Activated CD4-positive, alpha-beta T cell treated with anti-CD3 and anti-CD28 coated beads, Interleukin-2, amount 50 U/mL, for 16 hours (primary cell): ENCODE results near the gene LCN1.
A peak's percentile ranks its signal among the peaks of the same experiment; 100 is the strongest.
"Not testable (repeated sequence)": the region's sequence is repeated elsewhere in the genome, so short reads cannot be mapped to it uniquely, and the experiment has no call there.

Source experiments
- DNase-seq: peaks from one replicate; pipeline ENCODE4 v3.0.0-alpha.2; 2020

Gene LCN1

DNA sequence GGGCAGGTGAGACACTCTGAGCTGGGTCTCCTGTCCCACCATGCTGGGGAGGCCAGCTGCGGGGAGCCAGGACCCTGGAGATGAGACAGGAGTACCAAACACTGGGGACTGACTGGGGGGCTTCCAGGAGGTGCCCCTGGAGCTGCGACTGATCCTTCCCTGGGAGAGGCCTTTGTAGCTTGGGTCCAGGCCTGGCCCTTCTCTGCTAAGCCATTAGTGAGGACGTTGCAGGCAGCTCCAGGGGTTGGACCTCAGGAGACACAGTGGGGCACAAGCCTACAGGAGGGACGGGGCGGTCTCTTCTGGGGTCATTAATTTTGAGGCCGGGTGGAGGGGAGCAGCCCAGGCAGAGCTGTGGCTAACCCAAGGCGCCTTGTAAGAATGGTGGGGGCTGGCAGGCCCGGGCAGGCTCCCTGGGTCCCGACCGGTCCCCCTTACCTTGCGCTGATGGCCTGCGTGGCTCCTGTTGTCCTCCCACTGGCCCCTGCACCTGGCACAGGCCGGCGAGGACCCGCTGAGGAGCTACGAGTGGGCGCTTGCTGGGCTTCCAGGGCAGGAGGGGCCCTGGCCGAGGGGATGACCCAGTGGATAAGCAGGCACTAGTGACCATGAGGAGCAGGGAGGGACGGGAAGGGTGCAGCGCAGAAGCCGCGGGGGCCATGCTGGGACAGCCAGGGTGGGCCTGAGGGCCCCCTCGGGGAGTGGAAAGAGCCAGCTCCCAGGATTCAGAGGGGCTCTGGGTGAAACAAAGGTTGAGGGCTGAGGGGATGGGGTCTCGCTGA, 15.6 kb upstream of the LCN1 start:
- DNase-seq: no peak

GRCh38 chr9:135506327-135507103, 14.7 kb upstream of the LCN1 start:
- DNase-seq: no peak

DNA sequence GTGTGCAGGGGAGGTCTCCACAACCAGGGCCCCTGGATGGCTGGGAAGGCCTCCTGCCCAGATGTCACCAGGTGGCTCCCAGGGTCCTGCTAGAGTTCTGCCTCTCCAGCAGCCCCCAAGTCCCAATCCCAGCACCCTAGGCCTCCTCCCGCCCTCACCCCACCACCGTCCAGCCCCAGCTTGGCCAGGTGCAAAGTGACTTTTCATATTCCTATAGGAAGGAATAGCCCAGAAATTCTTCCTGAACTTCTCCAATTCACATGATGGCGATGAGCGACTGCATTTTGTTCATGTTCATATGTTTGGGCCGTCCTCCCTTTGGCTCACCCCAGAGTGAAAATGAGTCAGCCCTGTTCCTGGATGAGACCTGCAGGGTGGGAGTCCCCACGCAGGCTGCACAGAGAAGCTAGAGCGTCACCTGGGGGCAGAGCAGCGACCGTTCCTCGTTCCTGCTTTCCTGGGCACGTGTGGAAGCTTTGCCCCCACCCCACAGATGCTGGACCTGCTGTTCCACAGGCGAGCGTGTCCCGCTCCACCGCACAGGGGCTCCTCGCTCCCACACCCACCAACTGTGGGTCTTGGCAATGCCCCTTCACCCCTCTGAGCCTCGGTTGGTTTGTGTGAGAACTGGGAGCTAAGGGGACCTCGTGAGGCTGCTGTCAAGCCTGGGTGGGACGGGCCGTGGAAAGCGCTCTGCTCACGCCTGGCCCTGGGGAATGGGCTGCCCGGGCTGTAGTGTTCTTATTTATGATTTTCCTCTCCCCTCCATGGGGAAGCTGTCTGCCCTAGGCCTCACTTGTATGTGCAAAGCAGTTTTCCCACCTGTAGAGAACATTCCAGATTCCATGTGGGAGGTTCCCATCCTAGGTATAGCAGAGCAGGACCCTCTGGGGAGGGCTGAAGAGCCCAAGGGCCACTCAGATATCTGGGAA, 13.9 kb upstream of the LCN1 start:
- no peak for DNase-seq

- no peak for DNase-seq
Observed at GRCh38 chr9:135508211-135508820, 12.9 kb upstream of the LCN1 start.

GRCh38 chr9:135509458-135509857, 11.8 kb upstream of the LCN1 start:
- no peak for DNase-seq

DNA sequence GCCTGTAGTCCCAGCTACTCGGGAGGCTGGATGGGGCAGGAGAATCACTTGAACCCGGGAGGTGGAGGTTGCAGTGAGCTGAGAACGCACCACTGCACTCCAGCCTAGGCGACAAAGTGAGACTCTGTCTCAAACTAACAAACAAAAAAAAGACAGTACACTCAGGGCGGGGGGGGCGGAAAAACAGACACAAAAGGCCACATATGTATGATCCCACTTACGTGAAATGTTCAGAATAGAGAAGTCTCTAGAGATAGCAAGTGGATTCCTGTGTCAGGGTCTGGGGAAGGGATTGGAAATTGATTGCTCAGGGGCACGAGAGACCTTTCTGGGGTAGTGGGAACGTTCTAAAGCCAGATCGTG, 9.0 kb upstream of the LCN1 start:
- no peak for DNase-seq

GRCh38 chr9:135512904-135513303, 8.3 kb upstream of the LCN1 start:
- no peak for DNase-seq

GRCh38 chr9:135513351-135513846, 7.8 kb upstream of the LCN1 start:
- no peak for DNase-seq

DNA sequence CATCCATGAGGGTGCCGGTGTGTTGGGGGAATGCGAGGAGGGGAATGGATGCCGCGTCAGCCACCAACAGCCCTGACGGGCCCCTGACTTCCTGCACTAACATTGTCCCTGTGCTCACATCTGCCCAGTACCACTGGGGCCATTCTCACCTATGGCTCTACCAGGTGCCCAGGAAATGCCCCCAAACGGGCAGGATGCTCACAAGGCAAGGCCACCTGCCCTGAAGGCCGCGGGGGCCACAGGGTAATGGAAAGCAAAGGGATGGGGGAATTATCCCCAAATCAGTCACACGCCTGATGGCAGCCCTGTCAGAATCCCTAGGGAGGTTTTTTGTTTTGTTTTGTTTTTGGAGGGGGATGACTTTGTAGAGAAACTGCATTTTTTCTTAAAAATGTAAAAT, 7.3 kb upstream of the LCN1 start:
- not testable (repeated sequence) for DNase-seq

DNA sequence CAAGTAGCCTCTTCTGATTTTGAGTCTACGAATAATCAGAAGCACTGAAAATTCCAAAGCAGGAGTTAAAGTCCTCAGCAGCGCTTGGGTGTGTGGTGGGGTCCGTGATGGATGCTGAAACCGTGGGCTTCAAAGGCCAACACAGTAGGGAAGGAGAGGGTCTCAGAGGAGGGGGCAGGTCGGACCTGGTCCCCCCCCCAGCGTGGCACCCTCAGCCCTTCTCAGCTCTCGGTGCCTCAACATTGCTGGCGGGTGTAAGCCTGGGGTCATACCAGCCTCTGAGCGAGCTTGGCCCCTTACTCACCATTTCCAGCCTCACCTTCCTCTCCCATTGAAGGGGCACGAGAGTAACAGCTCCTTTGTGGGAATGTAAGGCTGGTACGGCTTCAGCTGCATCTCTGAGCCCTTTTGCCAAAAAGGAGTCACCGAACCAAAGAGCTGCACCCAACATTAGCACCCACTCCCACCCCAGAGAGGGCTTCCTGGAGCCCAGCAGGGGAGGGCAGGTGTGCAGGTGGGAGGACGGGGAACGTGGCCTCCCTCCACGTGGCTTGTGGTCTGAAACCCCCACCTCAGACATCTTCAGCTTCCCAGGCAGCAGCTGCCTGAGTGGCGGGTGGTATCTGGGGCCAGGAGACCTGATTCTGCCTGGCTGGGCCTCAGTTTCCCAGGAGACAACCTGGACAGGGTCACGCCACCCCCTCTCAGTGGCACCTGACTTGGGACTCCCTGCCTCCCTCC, 6.7 kb upstream of the LCN1 start:
- no peak for DNase-seq

DNA sequence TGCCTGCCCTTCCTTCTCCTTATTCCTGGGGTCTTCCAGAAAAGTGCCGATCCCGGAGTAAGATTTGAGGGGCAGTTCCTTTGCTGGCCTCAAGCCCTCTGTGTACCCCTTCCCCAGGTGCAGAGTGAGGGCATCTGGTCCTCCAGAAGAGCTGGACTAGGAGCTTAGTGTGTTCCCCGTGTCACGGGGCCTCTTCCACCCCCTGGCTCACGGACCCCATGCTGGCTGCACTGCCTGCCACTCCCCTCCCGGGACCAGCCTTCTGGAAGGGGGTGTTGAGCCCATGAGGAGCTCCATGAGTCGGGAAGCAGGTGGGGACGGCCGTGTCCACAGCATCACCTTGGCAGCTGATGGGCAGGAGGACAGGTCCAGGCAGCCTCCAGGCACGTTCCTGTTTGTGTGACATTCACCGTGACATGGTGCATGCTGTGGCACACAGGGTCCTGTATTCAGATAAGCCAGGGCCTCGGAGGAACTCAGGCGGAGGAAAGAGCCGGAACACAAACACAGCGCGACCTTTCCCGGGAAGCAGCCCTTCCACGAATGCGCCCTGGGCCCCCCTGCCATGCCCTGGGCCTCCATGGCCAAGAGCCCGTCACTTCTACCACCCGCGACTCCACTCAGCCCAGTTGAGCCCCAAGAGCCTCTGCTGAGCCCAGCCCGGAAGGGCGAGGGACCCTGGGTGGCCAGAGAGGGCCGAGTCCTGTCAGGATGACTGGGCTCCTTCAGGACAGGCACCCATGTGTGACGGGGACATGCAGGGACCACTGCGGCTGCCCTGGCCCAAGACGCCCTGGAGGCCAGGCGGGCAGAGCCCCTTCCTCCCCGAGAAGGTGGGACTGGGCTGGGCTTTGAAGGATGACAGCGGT, 5.9 kb upstream of the LCN1 start:
- DNase-seq: no peak

DNA sequence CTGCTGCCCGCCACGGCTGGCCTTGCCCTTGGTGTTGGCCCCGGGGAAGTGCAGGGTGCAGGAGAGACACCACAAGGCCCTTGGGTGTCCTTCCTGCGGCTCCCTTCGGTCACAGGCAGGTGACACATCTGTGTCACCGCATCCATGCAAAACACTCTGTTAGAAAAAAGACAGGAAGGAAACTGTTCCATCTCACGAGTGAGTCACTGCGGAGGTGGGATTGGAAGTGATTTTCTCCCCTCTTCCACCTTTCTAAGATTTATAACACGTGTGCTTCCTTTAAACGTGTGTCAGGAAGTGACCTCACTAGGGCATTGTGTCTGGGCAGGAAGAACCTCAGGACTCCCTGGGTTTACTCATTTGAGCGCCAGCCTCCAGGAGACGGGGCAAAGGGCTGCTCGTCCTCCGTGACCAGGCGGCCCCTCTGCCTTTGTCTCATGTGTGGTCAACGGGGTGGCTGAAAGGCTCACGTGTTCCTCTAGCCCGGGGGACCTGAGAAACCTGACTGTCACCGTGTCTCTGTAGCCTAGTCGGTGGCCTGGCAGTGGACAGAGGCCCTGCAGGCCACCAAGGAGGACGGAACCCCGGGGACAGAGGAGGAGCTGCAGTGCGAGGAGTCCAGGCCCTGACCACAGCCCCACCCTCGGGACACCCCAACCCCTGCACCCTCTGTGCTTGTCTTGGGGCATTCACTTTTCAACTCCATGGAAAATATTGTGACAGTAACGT, 4.9 kb upstream of the LCN1 start:
- DNase-seq: peak; percentile 34

- no peak for DNase-seq
Observed at GRCh38 chr9:135517407-135517822, 3.8 kb upstream of the LCN1 start.

GRCh38 chr9:135519179-135519971, 1.9 kb upstream of the LCN1 start:
- DNase-seq: no peak

- no peak for DNase-seq
Observed at GRCh38 chr9:135521608-135522095, 412 bp downstream of the LCN1 start.

DNA sequence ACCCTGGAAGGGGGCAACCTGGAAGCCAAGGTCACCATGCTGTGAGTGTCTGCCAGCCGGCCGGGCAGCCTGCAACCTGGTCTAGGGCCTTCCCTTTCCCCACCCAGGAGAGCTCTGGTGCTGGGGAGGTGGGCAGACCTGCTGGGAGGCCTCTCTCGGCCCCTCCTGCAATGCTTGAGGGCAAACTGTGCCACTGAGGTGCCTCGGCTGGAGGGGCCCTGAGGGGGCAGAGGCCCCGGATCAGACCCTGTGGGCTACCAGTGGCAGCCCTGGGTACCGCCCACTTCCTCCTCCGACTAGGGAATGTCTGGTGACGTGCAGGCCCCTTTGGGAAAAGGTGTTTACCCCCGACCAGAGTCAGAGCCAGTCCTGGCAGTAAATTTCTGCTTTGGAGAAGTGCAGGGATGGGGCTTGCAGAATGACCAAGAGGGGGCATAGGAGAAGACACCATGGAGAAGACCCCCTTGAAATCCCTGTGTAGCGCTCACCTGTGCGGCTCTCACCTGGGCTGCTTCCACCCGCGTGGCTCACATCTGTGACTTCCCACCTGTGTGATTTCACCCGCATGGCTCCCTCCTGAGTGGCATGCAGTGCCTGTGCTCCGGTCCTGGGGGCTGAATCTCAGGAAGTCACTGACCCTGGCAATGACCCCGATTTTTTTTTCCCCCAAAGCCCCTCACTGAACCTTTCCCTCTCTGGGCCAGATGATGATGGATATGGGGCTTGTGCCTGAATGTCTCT, 1.1 kb downstream of the LCN1 start:
- DNase-seq: no peak

DNA sequence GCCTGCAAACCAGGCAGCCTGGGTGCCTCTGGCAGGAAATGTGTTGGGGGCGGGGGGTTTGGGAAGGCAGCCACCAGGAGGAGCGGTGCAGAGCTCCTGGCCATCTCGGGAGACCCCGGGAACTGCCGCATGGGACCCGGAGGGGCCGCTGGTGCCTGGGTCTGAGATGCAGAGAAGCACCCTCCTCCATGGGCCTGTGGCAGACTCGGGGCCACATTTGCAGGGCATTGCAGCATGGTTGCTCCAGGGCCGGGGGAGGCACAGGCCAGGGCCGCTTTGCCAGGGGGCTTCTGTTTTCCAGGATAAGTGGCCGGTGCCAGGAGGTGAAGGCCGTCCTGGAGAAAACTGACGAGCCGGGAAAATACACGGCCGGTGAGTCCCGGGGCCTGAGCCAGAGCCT, 1.7 kb downstream of the LCN1 start:
- no peak for DNase-seq

DNA sequence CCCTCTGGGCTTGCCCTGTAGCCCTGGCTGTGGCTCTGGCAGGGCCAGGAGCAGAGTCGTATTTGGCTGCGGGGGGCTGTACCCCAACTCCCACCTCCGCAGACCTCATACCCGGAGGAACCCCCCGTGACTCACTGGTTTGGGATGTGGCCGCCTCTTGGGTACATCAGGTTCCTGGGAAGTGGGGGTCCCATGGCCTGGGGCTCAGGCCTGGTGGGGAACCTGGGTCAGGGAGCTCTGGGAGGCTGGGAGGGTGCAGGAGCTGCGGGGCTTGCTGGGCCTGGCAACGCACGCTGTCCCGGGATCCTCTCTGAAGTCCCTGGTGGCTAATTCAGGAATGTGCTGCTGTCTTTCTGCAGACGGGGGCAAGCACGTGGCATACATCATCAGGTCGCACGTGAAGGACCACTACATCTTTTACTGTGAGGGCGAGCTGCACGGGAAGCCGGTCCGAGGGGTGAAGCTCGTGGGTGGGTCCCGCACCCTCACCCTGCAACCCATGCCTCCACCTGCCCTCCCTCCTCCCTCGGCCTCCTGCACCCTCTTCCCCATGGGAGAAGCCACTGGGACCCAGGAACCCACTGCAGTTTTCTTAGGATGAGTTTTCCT, 2.4 kb downstream of the LCN1 start:
- no peak for DNase-seq
